A549 (cell line): ENCODE results near the gene TRIM25.

Experiments used
- BHLHE40 ChIP-seq: IDR thresholded peaks from 2 replicates; pipeline ENCODE4 v1.6.1; 2012; ENCODE audit warnings: low read depth, low read length, inconsistent platforms
- ESRRA ChIP-seq: fragments of 150-350 bp; IDR thresholded peaks from 2 replicates; pipeline ENCODE4 v1.6.1; 2014; ENCODE audit warnings: mild to moderate bottlenecking, low read length, borderline replicate concordance
- POLR2A ChIP-seq: IDR thresholded peaks from 2 replicates; pipeline ENCODE4 v1.6.1; 2012; ENCODE audit warnings: mild to moderate bottlenecking, low read length
- RAD21 ChIP-seq, 2 experiments: fragments of >200 bp in 1 of 2; sonication (Bioruptor Twin) in 1 of 2; formaldehyde crosslinking in 1 of 2; IDR thresholded peaks in 1 of 2; conservative IDR thresholded peaks in 1 of 2; 2 replicates in 1 of 2; 3 replicates in 1 of 2; pipeline ENCODE4 v1.6.1; 2012 to 2018; ENCODE audit warnings: inconsistent platforms in 1 of 2
- SMC3 ChIP-seq: fragments of >200 bp; sonication (Bioruptor Twin); formaldehyde crosslinking; IDR thresholded peaks from 3 replicates; pipeline ENCODE4 v1.6.1; 2018; ENCODE audit warnings: inconsistent platforms
- TP53 ChIP-seq: fragments of 250-450 bp; sonication (Bioruptor Pico); IDR thresholded peaks from 2 replicates; pipeline ENCODE4 v1.5.0; 2021; ENCODE audit warnings: mild to moderate bottlenecking, moderate library complexity
- TF ChIP-seq, protein P1 (sequence below): fragments of 200-600 bp; sonication (generic); IDR thresholded peaks from 2 replicates; pipeline ENCODE4 v1.6.1; 2016; ENCODE audit warnings: antibody characterized with exemption, mild to moderate bottlenecking, moderate library complexity
- TF ChIP-seq, protein P2 (sequence below): fragments of >200 bp; sonication (Bioruptor Twin); formaldehyde crosslinking; IDR thresholded peaks from 3 replicates; pipeline ENCODE4 v1.5.1; 2016

DNA sequence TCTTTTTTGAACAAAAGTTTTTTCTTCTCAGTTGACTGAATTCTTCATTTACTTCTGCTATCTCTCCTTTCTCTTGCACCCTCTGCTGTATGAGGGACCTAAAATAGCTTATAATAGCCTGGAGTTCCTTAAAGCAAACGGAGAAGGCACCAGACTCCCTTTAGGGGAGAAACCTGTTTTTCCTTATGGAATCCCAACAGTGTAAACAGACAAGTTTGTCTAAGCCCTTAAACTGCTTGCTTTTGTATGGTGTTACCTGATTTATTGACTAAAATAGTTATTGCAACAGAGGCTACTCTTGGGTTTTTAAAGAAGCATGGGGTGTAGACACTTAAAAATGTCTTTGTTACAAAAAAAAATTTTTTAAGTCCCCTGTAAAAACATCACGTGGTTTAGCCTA, 12.9 kb upstream of the TRIM25 start:
- TF ChIP-seq, protein P1, sequence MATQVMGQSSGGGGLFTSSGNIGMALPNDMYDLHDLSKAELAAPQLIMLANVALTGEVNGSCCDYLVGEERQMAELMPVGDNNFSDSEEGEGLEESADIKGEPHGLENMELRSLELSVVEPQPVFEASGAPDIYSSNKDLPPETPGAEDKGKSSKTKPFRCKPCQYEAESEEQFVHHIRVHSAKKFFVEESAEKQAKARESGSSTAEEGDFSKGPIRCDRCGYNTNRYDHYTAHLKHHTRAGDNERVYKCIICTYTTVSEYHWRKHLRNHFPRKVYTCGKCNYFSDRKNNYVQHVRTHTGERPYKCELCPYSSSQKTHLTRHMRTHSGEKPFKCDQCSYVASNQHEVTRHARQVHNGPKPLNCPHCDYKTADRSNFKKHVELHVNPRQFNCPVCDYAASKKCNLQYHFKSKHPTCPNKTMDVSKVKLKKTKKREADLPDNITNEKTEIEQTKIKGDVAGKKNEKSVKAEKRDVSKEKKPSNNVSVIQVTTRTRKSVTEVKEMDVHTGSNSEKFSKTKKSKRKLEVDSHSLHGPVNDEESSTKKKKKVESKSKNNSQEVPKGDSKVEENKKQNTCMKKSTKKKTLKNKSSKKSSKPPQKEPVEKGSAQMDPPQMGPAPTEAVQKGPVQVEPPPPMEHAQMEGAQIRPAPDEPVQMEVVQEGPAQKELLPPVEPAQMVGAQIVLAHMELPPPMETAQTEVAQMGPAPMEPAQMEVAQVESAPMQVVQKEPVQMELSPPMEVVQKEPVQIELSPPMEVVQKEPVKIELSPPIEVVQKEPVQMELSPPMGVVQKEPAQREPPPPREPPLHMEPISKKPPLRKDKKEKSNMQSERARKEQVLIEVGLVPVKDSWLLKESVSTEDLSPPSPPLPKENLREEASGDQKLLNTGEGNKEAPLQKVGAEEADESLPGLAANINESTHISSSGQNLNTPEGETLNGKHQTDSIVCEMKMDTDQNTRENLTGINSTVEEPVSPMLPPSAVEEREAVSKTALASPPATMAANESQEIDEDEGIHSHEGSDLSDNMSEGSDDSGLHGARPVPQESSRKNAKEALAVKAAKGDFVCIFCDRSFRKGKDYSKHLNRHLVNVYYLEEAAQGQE, result no peak
- TF ChIP-seq POLR2A, result no peak
- TF ChIP-seq RAD21 (conservative IDR thresholded peaks at IDR 0.05 in 1 of 2, IDR thresholded peaks at IDR 0.05 in 1 of 2), result no peak
- TF ChIP-seq, protein P2, sequence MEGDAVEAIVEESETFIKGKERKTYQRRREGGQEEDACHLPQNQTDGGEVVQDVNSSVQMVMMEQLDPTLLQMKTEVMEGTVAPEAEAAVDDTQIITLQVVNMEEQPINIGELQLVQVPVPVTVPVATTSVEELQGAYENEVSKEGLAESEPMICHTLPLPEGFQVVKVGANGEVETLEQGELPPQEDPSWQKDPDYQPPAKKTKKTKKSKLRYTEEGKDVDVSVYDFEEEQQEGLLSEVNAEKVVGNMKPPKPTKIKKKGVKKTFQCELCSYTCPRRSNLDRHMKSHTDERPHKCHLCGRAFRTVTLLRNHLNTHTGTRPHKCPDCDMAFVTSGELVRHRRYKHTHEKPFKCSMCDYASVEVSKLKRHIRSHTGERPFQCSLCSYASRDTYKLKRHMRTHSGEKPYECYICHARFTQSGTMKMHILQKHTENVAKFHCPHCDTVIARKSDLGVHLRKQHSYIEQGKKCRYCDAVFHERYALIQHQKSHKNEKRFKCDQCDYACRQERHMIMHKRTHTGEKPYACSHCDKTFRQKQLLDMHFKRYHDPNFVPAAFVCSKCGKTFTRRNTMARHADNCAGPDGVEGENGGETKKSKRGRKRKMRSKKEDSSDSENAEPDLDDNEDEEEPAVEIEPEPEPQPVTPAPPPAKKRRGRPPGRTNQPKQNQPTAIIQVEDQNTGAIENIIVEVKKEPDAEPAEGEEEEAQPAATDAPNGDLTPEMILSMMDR, result no peak
- TF ChIP-seq SMC3, result no peak
- TF ChIP-seq ESRRA, result no peak
- TF ChIP-seq TP53 (CRISPR knock-in tag), result no peak
- TF ChIP-seq BHLHE40, result no peak
